ENCODE data around the gene TTLL11.

- TF ChIP-seq CTCF (IDR thresholded peaks at IDR 0.05) = no peak
- no peak for TF ChIP-seq POLR2A (IDR thresholded peaks at IDR 0.05)
- no peak for TF ChIP-seq POLR2AphosphoS5 (IDR thresholded peaks at IDR 0.05)
These were observed 162.2 kb downstream of the TTLL11 start for GRCh38 chr9:121930956-121931355.

All from prostate gland (tissue), 2 donors.